SKM-1 treated with dmso at 0.1 percent for 144 hours (cell line): ENCODE data around the gene NPSR1.
"Not testable (repeated sequence)": the region's sequence is repeated elsewhere in the genome, so short reads cannot be mapped to it uniquely, and the experiment has no call there.

ENCODE experiments used
- DNase-seq: peaks from one replicate; lab custom pipeline; 2025; ENCODE audit not compliant: unreplicated experiment; lab: John Stamatoyannopoulos, UW

The NPSR1 gene

GRCh38 chr7:34657632-34658268 lies at the start of gene NPSR1:
TSS of gene NPSR1 (plus strand) at chr7:34658218. CDS start at chr7:34658413, 195 bp downstream.
- no peak for DNase-seq

- DNase-seq: no peak
Observed at GRCh38 chr7:34612661-34613060, 45.4 kb upstream of the NPSR1 start.

GRCh38 chr7:34620425-34620824 lies 37.6 kb upstream of the NPSR1 start:
- DNase-seq: no peak

- no peak for DNase-seq
Observed at GRCh38 chr7:34622182-34622581, 35.8 kb upstream of the NPSR1 start.

- no peak for DNase-seq
Observed at GRCh38 chr7:34622771-34623250, 35.2 kb upstream of the NPSR1 start.

GRCh38 chr7:34628618-34629017 lies 29.4 kb upstream of the NPSR1 start:
- not testable (repeated sequence) for DNase-seq

- no peak for DNase-seq
Observed at GRCh38 chr7:34652809-34653208, 5.2 kb upstream of the NPSR1 start.

- no peak for DNase-seq
Observed at GRCh38 chr7:34653787-34654186, 4.2 kb upstream of the NPSR1 start.

GRCh38 chr7:34655384-34655783 lies 2.6 kb upstream of the NPSR1 start:
- DNase-seq: no peak

GRCh38 chr7:34656041-34656440 lies 2.0 kb upstream of the NPSR1 start:
- DNase-seq: no peak

GRCh38 chr7:34659472-34660075 lies 1.6 kb downstream of the NPSR1 start:
- DNase-seq: no peak

- no peak for DNase-seq
Observed at GRCh38 chr7:34662058-34662708, 4.2 kb downstream of the NPSR1 start.

- no peak for DNase-seq
Observed at GRCh38 chr7:34664755-34665154, 6.7 kb downstream of the NPSR1 start.

GRCh38 chr7:34672430-34672829 lies 14.4 kb downstream of the NPSR1 start:
- DNase-seq: no peak

- DNase-seq: no peak
Observed at GRCh38 chr7:34673066-34673465, 15.0 kb downstream of the NPSR1 start.

GRCh38 chr7:34675749-34676374 lies 17.8 kb downstream of the NPSR1 start:
- peak; percentile 8 for DNase-seq

- DNase-seq: no peak
Observed at GRCh38 chr7:34677491-34677890, 19.5 kb downstream of the NPSR1 start.

GRCh38 chr7:34687529-34687928 lies 29.5 kb downstream of the NPSR1 start:
- no peak for DNase-seq

- DNase-seq: no peak
Observed at GRCh38 chr7:34696415-34696814, 38.4 kb downstream of the NPSR1 start.

GRCh38 chr7:34709771-34710170 lies 51.8 kb downstream of the NPSR1 start:
- DNase-seq: no peak

- no peak for DNase-seq
Observed at GRCh38 chr7:34718867-34719266, 60.8 kb downstream of the NPSR1 start.

- DNase-seq: no peak
Observed at GRCh38 chr7:34719636-34720035, 61.6 kb downstream of the NPSR1 start.
